ENCODE data around the gene MSN. TPM values are rescaled to one million over a fixed set of nuclear protein-coding genes. Genes with fewer than 3 reads are reported as not detected.

The MSN gene
- total RNA-seq, 3 donors from 2014 or later = 25.9 to 127 (median 66.2) TPM

DNA sequence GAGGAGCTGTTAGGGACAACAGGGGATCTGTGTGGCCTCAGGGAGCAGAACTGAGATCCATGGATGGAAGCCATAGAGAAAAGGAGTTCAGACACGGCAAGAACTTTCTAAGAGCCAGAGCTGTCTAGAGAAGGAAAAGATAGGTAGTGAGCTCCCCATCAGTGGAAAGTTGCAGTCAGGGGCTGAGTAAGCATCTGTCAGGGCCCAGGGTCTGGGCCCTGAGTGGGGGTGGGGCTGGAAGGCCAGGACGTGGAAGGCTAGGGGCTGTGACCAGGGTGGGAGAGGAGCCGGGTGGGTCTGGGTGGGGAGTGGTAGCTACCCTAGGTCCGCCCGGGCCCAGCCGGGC lies 324 bp upstream of the MSN start:
- no peak for DNase-seq
- ATAC-seq = peak; percentile 10
- H3K4me3 ChIP-seq = no peak overlapping the region
- H3K36me3 ChIP-seq (ENCODE audit: low read depth) = no peaks in the 10 kb centered on the region
- H3K9me3 ChIP-seq = no peaks in the 10 kb centered on the region
- H3K4me1 ChIP-seq (ENCODE audit: low read depth) = peaks cover 2% of the 10 kb centered on the region
- TF ChIP-seq, protein P1, sequence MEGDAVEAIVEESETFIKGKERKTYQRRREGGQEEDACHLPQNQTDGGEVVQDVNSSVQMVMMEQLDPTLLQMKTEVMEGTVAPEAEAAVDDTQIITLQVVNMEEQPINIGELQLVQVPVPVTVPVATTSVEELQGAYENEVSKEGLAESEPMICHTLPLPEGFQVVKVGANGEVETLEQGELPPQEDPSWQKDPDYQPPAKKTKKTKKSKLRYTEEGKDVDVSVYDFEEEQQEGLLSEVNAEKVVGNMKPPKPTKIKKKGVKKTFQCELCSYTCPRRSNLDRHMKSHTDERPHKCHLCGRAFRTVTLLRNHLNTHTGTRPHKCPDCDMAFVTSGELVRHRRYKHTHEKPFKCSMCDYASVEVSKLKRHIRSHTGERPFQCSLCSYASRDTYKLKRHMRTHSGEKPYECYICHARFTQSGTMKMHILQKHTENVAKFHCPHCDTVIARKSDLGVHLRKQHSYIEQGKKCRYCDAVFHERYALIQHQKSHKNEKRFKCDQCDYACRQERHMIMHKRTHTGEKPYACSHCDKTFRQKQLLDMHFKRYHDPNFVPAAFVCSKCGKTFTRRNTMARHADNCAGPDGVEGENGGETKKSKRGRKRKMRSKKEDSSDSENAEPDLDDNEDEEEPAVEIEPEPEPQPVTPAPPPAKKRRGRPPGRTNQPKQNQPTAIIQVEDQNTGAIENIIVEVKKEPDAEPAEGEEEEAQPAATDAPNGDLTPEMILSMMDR (IDR thresholded peaks at IDR 0.05) = no peak
- intact Hi-C loops (cut with DNase I, micrococcal nuclease) = no loop called here

DNA sequence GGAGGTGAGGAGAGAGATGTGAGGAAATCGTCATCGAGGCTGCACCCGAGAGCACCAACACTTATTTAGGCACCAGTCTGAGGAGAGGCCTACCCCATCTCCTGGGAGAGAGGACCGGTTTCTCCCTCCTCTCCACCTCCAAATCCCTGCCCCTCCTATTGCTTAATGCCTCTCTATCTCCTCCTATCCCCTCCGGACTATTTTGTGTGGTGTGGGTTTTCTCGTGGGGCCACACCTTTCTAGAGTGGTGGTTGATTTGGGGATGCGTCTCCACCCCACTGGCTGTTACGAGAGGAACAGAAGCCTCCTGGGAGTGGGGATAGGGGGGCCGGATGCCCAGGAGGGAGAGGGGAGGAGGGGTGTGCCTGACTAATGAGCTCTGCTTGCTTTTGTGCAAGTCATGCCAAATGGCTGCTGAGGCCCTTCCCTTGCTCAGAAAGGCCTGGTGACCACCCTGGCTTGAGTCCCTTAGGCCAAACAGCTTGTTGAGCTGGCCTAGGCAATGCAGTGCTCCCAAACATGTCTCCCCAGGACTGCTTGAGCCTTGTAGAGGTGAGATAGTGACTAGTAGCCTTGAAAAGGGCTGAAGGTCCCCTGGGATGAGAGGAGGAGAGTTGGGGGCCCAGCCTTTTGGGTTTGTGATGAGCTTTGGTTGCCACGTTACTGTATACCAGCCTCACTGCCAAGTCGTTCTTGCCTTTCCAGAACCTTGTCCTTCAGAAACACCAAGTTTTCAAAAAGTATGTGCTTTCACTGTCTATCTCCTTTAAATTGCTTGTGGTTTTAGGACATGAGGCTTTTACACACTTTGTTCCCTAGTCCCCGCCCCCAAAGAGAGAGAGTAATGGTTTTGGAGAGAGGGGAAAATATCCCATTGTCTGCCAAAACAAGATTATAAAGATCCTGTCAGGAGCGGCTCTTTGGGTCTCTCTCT lies 1.2 kb downstream of the MSN start:
- peak; percentile 43 to 73 (median 53) for DNase-seq
- TF ChIP-seq, protein P1 (IDR thresholded peaks at IDR 0.05) = no peak
- ATAC-seq = peak; percentile 67
- Histone ChIP-seq H3K4me1 (ENCODE audit: low read depth) (peaks cover 4% of the 10 kb centered on the region), H3K36me3 (ENCODE audit: low read depth) (no peaks in the 10 kb centered on the region), H3K4me3 (no peak overlapping the region), H3K9me3 (no peaks in the 10 kb centered on the region)
- intact Hi-C loops (cut with DNase I, micrococcal nuclease) = no loop called here

DNA sequence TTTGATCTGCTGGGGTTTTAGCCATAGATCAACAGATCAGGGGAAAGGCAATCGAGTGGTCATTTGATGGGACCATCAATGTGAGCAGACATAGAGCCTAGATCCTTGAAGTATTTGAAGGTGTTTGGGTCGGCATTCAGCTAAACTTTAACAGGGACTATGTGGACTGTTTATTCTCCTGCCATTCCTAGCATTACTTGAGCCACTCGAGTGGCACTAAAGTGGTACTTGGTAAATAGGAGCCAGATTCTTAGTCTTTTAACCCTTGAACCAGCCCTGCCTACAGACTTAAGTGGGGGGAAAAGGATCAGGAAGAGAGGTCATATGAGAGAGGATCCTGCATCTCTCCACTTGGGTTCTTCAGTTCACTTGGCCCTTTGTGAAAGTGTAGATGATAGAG lies 3.8 kb downstream of the MSN start:
- Histone ChIP-seq H3K4me3 (no peak overlapping the region), H3K36me3 (ENCODE audit: low read depth) (no peaks in the 10 kb centered on the region), H3K4me1 (ENCODE audit: low read depth) (peaks cover 7% of the 10 kb centered on the region), H3K9me3 (no peaks in the 10 kb centered on the region)
- DNase-seq (no peak), ATAC-seq (no peak)
- intact Hi-C loops (cut with DNase I, micrococcal nuclease) = no loop called here
- TF ChIP-seq, protein P1 (IDR thresholded peaks at IDR 0.05) = no peak

DNA sequence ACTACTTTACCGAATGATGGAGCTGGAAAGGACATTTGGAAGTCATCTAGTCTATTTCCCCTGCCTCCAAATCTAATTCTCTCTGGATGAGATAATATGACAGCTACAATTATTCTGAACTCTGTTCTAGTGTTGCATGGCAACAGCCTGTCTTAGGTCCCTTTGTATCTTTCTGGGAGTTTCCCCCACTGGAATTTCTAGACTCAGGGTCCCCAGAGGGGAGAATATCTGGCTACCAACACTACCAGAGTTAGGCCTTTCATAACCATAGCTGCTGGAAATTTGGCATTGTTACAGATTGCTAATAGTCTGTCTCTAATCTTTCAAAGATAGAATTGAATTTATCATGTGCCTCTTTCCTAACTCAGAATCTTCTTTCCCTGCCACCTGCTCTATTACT lies 4.5 kb downstream of the MSN start:
- intact Hi-C loops (cut with DNase I, micrococcal nuclease) = no loop called here

DNA sequence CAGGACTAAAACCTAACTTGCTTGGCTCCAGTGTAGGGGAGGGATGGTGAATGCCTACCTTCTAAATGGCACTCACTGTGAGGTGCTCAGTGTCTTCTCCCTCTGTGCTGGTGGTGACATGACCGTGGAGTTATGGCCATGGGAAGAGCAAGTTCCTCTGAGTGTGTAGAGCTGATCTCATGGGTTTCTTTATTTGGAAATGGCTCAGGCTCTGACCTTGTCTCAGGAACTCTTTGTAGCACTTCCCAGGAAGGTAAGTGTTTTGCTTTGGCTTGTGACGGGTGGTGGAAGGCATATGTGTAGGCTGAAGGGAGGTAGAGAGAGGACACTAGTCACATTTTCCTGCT lies 6.4 kb downstream of the MSN start:
- intact Hi-C loops (cut with DNase I, micrococcal nuclease) = no loop called here
- peaks cover 7% of the 10 kb centered on the region for H3K4me1 ChIP-seq (ENCODE audit: low read depth)
- no peak overlapping the region for H3K4me3 ChIP-seq
- DNase-seq = no peak
- no peaks in the 10 kb centered on the region for H3K9me3 ChIP-seq
- ATAC-seq = no peak
- no peaks in the 10 kb centered on the region for H3K36me3 ChIP-seq (ENCODE audit: low read depth)
- TF ChIP-seq, protein P1 (IDR thresholded peaks at IDR 0.05) = no peak

More for the DNA sequence above, 4.5 kb downstream of the MSN start:
- no peak for ATAC-seq
- DNase-seq = no peak
- Histone ChIP-seq H3K9me3 (no peaks in the 10 kb centered on the region), H3K4me1 (ENCODE audit: low read depth) (peaks cover 7% of the 10 kb centered on the region), H3K36me3 (ENCODE audit: low read depth) (no peaks in the 10 kb centered on the region), H3K4me3 (no peak overlapping the region)
- TF ChIP-seq, protein P1 (IDR thresholded peaks at IDR 0.05) = no peak
